HepG2 (cell line): ENCODE results near the gene SNX12. TPM values are rescaled to one million over a fixed set of nuclear protein-coding genes. Genes with fewer than 3 reads are reported as not detected.

ENCODE experiments used
- ATAC-seq: fragments of 200-7000 bp; cut with Tn5 transposase; 3 replicates; pipeline ENCODE4 v1.9.1; 2020; ENCODE audit warnings: mild to moderate bottlenecking, moderate library complexity
- BruUV-seq: library from RNA; stranded (reverse); fragments of 400-500 nt; replicated peaks from 2 replicates; lab custom pipeline; 2021; lab: Mats Ljungman, UMichigan
- CTCF ChIA-PET: fragments of 300-600 bp; formaldehyde crosslinking; extraction: SDS; loops from one replicate; lab custom pipeline; 2021; ENCODE audit warnings: low total read pairs, inconsistent platforms, low intra/inter-chr PET ratio; lab: Yijun Ruan, JAX
- POLR2A ChIA-PET: fragments of 350-600 bp; sonication (Branson Sonifier 250); formaldehyde crosslinking; loops from one replicate; lab custom pipeline; 2020; ENCODE audit warnings: antibody characterized with exemption, inconsistent platforms; lab: Yijun Ruan, JAX
- DNase-seq: peaks from one replicate; pipeline ENCODE4 v3.0.0-alpha.2; 2015; ENCODE audit warnings: low spot score
- FAIRE-seq: peaks from 3 replicates; lab custom pipeline; 2011; peaks lifted over from hg19 to GRCh38; lab: Jason Lieb, UNC
- H2AFZ ChIP-seq: one replicate; pipeline ENCODE4 v1.6.1; 2011; ENCODE audit warnings: low read length, inconsistent platforms
- H3K27ac ChIP-seq: fragments of 300-600 bp; 3 replicates; pipeline ENCODE4 v1.8.0; 2011; ENCODE audit warnings: mixed run types, mild to moderate bottlenecking, mixed read lengths, low read length, inconsistent platforms; ENCODE audit not compliant: insufficient read depth; ENCODE audit errors: extremely low read length
- H3K27me3 ChIP-seq, 2 experiments: fragments of 200-600 bp in 1 of 2; 2 replicates in 1 of 2; 3 replicates in 1 of 2; pipeline versions ENCODE4 v1.6.0 to v1.8.0; 2011; ENCODE audit warnings: low read length in 2 of 2, mild to moderate bottlenecking in 2 of 2, moderate library complexity in 2 of 2, inconsistent platforms in 1 of 2; ENCODE audit not compliant: insufficient read depth in 2 of 2, control insufficient read depth in 1 of 2
- H3K36me3 ChIP-seq, 2 experiments: fragments of 200-600 bp in 1 of 2; replicated peaks in 1 of 2; 2 replicates in 1 of 2; 3 replicates in 1 of 2; pipeline versions ENCODE4 v1.5.1 to v1.8.0; 2011; ENCODE audit warnings: low read length in 2 of 2, inconsistent platforms in 1 of 2; ENCODE audit not compliant: insufficient read depth in 2 of 2, control insufficient read depth in 1 of 2
- H3K4me1 ChIP-seq: 2 replicates; pipeline ENCODE4 v1.5.1; 2012; ENCODE audit warnings: low read length, inconsistent platforms; ENCODE audit not compliant: insufficient read depth
- H3K4me2 ChIP-seq: 2 replicates; pipeline ENCODE4 v1.6.0; 2011; ENCODE audit warnings: low read depth, low read length, inconsistent platforms
- H3K4me3 ChIP-seq, 3 experiments: fragments of 200-600 bp in 1 of 3; sonication (generic), shearing (Covaris generic) in 1 of 3; replicated peaks in 1 of 3; 2 replicates each; pipeline ENCODE4 v1.5.1; 2011 to 2016; ENCODE audit warnings: low read length in 3 of 3, inconsistent platforms in 2 of 3, low read depth in 2 of 3, mild to moderate bottlenecking in 2 of 3, control low read depth in 1 of 3, mixed read lengths in 1 of 3; ENCODE audit not compliant: insufficient read depth in 1 of 3
- H3K79me2 ChIP-seq: one replicate; pipeline ENCODE4 v1.6.1; 2011; ENCODE audit warnings: low read length, inconsistent platforms; ENCODE audit not compliant: insufficient read depth
- H3K9ac ChIP-seq: 2 replicates; pipeline ENCODE4 v1.6.0; 2011; ENCODE audit warnings: mild to moderate bottlenecking, low read depth, low read length, inconsistent platforms; ENCODE audit not compliant: insufficient read depth
- H3K9me3 ChIP-seq: 2 replicates; pipeline ENCODE4 v1.5.1; 2012; ENCODE audit warnings: mild to moderate bottlenecking, low read length
- H4K20me1 ChIP-seq: 2 replicates; pipeline ENCODE4 v1.6.0; 2011; ENCODE audit warnings: inconsistent platforms, mild to moderate bottlenecking, low read length, moderate library complexity; ENCODE audit not compliant: insufficient read depth
- NCOA1 ChIP-seq: sonication (generic); formaldehyde crosslinking; IDR thresholded peaks from 2 replicates; pipeline ENCODE4 v1.9.0; 2021; ENCODE audit warnings: missing genetic modification reagents
- XRCC5 ChIP-seq: fragments of 200-400 bp; formaldehyde crosslinking; optimal IDR thresholded peaks from 2 replicates; pipeline ENCODE3; 2017; ENCODE audit warnings: mild to moderate bottlenecking, low read length
- ZKSCAN1 ChIP-seq: fragments of 150-350 bp; IDR thresholded peaks from 2 replicates; pipeline ENCODE4 v1.6.1; 2014; ENCODE audit warnings: low read length
- WGBS: methylation state at CpG from one replicate; pipeline ENCODE4 v1.1.6; 2017; ENCODE audit warnings: low lambda C conversion rate; 5-methylcytosine and 5-hydroxymethylcytosine counted together
- in situ Hi-C: cut with HindIII; loops from 2 replicates; pipeline ENCODE4 v1.10.0; 2017; ENCODE audit warnings: low pct_unique_long_range_greater_than_20kb; ENCODE audit not compliant: extremely low pct_ligation_motif_present
- intact Hi-C: fragments of 100-400 bp; cut with micrococcal nuclease; formaldehyde crosslinking; loops from one replicate; pipeline ENCODE4 v1.10.0; 2022; ENCODE audit not compliant: unreplicated experiment
- polyA plus RNA-seq, 8 experiments: library from polyadenylated mRNA; depleted of rRNA in 3 of 8; stranded (reverse) in 7 of 8; unstranded in 1 of 8; fragments of >200 nt; fragmentation: Illumina TruSeq in 4 of 8; extraction: Trizol in 4 of 8; gene quantifications; 2 replicates each; pipeline versions ENCODE4 v1.2.1 to v1.2.3, GENCODE V29; 2011 to 2016; ENCODE audit warnings: low read depth in 4 of 8, missing spikeins in 1 of 8, mixed read lengths in 1 of 8; ENCODE audit not compliant: insufficient read depth in 1 of 8
- total RNA-seq, 5 experiments: library from RNA; depleted of rRNA; stranded (reverse); fragments of >200 nt; fragmentation: Illumina TruSeq; extraction: Trizol; gene quantifications; 2 replicates each; pipeline ENCODE4 v1.2.3, GENCODE V29; 2016; ENCODE audit warnings: low read depth in 1 of 5
- TF ChIP-seq, protein P1 (sequence below): IDR thresholded peaks from 2 replicates; pipeline ENCODE4 v1.6.1; 2018; ENCODE audit warnings: missing genetic modification reagents
- TF ChIP-seq, protein P2 (sequence below): sonication (generic); formaldehyde crosslinking; IDR thresholded peaks from 2 replicates; pipeline ENCODE4 v1.8.0; 2022; ENCODE audit warnings: mild to moderate bottlenecking, missing genetic modification reagents; ENCODE audit not compliant: insufficient replicate concordance
- TF ChIP-seq, protein P3 (sequence below): sonication (generic); formaldehyde crosslinking; IDR thresholded peaks from 2 replicates; pipeline ENCODE4 v1.8.1; 2023; ENCODE audit warnings: missing genetic modification reagents, inconsistent platforms, borderline replicate concordance

SNX12 gene
- total and polyA plus RNA-seq, 2 of the 13 experiments (the other 11 are each of a cell fraction or from before 2014, with no cell fraction given) = 30.3 to 42.2 TPM

DNA sequence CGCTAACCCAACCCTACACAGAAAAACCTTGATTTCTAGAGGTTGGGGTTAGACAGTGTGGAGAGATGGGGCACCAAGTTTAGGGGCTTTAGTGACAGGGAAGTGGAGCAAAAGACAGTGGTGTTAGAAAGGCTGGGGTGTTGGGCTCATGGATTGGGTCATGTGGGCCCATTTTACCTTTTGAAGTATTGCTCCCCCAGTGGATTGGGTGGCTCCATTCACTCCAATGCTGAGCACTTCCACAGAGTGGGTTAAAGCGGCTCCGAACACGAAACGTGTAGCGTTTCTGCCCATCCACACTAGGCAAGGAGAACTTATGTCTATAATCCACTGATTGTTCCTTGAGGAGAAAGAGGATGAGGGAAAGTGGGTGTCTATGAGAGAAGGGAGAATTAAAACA is 40.9 kb upstream of the SNX12 start (continued):
- TF ChIP-seq, protein P1, sequence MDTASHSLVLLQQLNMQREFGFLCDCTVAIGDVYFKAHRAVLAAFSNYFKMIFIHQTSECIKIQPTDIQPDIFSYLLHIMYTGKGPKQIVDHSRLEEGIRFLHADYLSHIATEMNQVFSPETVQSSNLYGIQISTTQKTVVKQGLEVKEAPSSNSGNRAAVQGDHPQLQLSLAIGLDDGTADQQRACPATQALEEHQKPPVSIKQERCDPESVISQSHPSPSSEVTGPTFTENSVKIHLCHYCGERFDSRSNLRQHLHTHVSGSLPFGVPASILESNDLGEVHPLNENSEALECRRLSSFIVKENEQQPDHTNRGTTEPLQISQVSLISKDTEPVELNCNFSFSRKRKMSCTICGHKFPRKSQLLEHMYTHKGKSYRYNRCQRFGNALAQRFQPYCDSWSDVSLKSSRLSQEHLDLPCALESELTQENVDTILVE (CRISPR knock-in tag) = no peak
- no peak for TF ChIP-seq ZKSCAN1
- no peak for TF ChIP-seq NCOA1 (CRISPR knock-in tag)
- no peak for TF ChIP-seq XRCC5

DNA sequence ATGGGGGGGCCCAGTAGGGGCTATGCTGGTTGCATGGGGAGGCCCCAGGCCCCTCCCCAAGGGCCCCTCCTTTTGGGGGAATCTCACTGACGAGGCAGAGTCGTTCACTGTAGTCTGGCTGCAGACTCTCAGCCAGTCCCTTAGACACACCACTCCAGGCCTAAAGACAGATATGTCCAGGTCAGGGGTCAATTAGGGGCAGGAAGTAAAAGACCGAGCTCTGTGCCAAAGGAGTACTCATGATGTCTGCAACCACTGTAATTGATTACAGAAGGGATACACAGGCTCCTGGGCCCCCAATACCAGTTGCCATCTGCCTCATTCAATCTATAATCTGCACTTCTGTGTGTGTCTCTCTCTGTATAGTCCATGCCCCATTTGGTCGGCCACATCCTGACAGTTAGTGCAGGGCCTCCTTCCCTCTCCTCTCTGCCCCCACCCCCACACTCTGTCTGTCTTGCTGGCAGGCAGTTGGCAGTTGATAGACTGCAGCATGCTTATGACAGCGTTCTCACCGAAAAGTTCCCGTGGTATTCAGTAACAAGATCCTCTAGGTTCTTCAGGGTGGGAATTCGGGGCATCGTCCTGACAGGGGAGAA is 39.7 kb upstream of the SNX12 start:
- TF ChIP-seq, protein P2, sequence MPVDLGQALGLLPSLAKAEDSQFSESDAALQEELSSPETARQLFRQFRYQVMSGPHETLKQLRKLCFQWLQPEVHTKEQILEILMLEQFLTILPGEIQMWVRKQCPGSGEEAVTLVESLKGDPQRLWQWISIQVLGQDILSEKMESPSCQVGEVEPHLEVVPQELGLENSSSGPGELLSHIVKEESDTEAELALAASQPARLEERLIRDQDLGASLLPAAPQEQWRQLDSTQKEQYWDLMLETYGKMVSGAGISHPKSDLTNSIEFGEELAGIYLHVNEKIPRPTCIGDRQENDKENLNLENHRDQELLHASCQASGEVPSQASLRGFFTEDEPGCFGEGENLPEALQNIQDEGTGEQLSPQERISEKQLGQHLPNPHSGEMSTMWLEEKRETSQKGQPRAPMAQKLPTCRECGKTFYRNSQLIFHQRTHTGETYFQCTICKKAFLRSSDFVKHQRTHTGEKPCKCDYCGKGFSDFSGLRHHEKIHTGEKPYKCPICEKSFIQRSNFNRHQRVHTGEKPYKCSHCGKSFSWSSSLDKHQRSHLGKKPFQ (CRISPR knock-in tag) = no peak
- TF ChIP-seq, protein P3, sequence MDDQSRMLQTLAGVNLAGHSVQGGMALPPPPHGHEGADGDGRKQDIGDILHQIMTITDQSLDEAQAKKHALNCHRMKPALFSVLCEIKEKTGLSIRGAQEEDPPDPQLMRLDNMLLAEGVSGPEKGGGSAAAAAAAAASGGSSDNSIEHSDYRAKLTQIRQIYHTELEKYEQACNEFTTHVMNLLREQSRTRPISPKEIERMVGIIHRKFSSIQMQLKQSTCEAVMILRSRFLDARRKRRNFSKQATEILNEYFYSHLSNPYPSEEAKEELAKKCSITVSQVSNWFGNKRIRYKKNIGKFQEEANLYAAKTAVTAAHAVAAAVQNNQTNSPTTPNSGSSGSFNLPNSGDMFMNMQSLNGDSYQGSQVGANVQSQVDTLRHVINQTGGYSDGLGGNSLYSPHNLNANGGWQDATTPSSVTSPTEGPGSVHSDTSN (CRISPR knock-in tag) = no peak
- ChIA-PET CTCF (no interaction called here), POLR2A (no interaction called here)
- no peaks in the 10 kb centered on the region for H4K20me1 ChIP-seq
- no peak overlapping the region for H3K4me3 ChIP-seq
- H3K36me3 ChIP-seq = no peaks in the 10 kb centered on the region
- no peak overlapping the region for H2AFZ ChIP-seq
- in situ Hi-C loops = no loop called here
- no peak for ATAC-seq
- no peak overlapping the region for H3K9ac ChIP-seq
- H3K27me3 ChIP-seq = no peaks in the 10 kb centered on the region
- no TSS peak for BruUV-seq
- no peak for DNase-seq
- H3K79me2 ChIP-seq = no peaks in the 10 kb centered on the region
- no peaks in the 10 kb centered on the region for H3K9me3 ChIP-seq
- no peak overlapping the region for H3K27ac ChIP-seq
- no peak for FAIRE-seq
- H3K4me1 ChIP-seq = peaks cover 20% of the 10 kb centered on the region
- no peak overlapping the region for H3K4me2 ChIP-seq
- 79% methylated on average over 5 of the region's 9 CpGs for WGBS
- intact Hi-C loops = no loop called here
